K562 (cell line): ENCODE results near the gene CACNB2.

Source experiments
- BMI1 ChIP-seq: fragments of 150-350 bp; IDR thresholded peaks from 2 replicates; pipeline ENCODE4 v1.6.1; 2014; ENCODE audit warnings: low read length
- KDM1A ChIP-seq, 2 experiments: fragments of 450-650 bp; IDR thresholded peaks; 2 replicates each; pipeline ENCODE4 v1.6.1; 2016; ENCODE audit warnings: mild to moderate bottlenecking in 2 of 2
- LEF1 ChIP-seq: fragments of 450-650 bp; IDR thresholded peaks from 2 replicates; pipeline ENCODE4 v1.6.1; 2016; ENCODE audit warnings: mild to moderate bottlenecking
- RAD21 ChIP-seq, 2 experiments: fragments of 250-450 bp in 1 of 2; fragments of 450-650 bp in 1 of 2; sonication (Bioruptor Pico) in 1 of 2; formaldehyde crosslinking in 1 of 2; IDR thresholded peaks in 1 of 2; conservative IDR thresholded peaks in 1 of 2; 2 replicates each; pipeline versions ENCODE4 v1.4.0 to v1.8.0; 2020 to 2022; ENCODE audit warnings: mild to moderate bottlenecking in 2 of 2, moderate library complexity in 1 of 2
- SOX6 ChIP-seq: fragments of 450-650 bp; IDR thresholded peaks from 2 replicates; pipeline ENCODE4 v1.6.1; 2014; ENCODE audit warnings: mild to moderate bottlenecking
- TF ChIP-seq, protein P1 (sequence below): fragments of 250-450 bp; sonication (Bioruptor Pico); IDR thresholded peaks from 2 replicates; pipeline ENCODE4 v1.4.0; 2020; ENCODE audit warnings: mild to moderate bottlenecking, moderate library complexity
- TF ChIP-seq, protein P2 (sequence below): sonication (generic); formaldehyde crosslinking; IDR thresholded peaks from 2 replicates; pipeline ENCODE4 v1.8.0; 2022; ENCODE audit warnings: missing genetic modification reagents, mild to moderate bottlenecking, borderline replicate concordance
- TF ChIP-seq, protein P3 (sequence below), 2 experiments: IDR thresholded peaks; 2 replicates each; pipeline ENCODE4 v1.6.1; 2011; ENCODE audit warnings: borderline replicate concordance in 1 of 2, control low read depth in 1 of 2, low read depth in 1 of 2, low read length in 1 of 2, mild to moderate bottlenecking in 1 of 2, mixed read lengths in 1 of 2, moderate library complexity in 1 of 2; ENCODE audit not compliant: insufficient read depth in 1 of 2, insufficient read length in 1 of 2, poor library complexity in 1 of 2, severe bottlenecking in 1 of 2; ENCODE audit errors: extremely low read depth in 1 of 2

DNA sequence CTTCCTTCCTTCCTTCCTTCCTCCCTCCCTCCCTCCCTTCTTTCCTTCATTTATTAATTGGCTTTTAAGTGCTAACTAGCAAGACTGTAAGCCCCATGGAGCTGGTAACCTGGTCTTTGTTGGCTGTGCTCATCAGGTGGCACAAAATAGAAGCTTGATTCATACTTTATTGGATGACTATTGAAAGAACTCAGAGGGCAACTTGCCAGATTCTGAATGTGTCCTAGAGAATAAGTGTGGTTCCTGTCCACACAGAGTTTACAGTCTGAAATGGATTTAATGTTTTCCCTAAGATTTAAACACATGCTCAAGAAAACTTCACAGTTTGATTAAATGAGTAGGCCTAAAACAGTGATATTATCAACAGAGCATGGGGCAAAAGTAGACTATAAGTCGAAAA, 3.1 kb upstream of the CACNB2 start:
- TF ChIP-seq RAD21 (CRISPR knock-in tag; conservative IDR thresholded peaks at IDR 0.05 in 1 of 2, IDR thresholded peaks at IDR 0.05 in 1 of 2) (no peak), KDM1A (IDR thresholded peaks at IDR 0.05) (no peak), BMI1 (no peak), SOX6 (no peak), LEF1 (no peak)
- TF ChIP-seq, protein P1, sequence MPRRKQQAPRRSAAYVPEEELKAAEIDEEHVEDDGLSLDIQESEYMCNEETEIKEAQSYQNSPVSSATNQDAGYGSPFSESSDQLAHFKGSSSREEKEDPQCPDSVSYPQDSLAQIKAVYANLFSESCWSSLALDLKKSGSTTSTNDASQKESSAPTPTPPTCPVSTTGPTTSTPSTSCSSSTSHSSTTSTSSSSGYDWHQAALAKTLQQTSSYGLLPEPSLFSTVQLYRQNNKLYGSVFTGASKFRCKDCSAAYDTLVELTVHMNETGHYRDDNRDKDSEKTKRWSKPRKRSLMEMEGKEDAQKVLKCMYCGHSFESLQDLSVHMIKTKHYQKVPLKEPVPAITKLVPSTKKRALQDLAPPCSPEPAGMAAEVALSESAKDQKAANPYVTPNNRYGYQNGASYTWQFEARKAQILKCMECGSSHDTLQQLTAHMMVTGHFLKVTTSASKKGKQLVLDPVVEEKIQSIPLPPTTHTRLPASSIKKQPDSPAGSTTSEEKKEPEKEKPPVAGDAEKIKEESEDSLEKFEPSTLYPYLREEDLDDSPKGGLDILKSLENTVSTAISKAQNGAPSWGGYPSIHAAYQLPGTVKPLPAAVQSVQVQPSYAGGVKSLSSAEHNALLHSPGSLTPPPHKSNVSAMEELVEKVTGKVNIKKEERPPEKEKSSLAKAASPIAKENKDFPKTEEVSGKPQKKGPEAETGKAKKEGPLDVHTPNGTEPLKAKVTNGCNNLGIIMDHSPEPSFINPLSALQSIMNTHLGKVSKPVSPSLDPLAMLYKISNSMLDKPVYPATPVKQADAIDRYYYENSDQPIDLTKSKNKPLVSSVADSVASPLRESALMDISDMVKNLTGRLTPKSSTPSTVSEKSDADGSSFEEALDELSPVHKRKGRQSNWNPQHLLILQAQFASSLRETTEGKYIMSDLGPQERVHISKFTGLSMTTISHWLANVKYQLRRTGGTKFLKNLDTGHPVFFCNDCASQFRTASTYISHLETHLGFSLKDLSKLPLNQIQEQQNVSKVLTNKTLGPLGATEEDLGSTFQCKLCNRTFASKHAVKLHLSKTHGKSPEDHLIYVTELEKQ (CRISPR knock-in tag), result no peak
- TF ChIP-seq, protein P2, sequence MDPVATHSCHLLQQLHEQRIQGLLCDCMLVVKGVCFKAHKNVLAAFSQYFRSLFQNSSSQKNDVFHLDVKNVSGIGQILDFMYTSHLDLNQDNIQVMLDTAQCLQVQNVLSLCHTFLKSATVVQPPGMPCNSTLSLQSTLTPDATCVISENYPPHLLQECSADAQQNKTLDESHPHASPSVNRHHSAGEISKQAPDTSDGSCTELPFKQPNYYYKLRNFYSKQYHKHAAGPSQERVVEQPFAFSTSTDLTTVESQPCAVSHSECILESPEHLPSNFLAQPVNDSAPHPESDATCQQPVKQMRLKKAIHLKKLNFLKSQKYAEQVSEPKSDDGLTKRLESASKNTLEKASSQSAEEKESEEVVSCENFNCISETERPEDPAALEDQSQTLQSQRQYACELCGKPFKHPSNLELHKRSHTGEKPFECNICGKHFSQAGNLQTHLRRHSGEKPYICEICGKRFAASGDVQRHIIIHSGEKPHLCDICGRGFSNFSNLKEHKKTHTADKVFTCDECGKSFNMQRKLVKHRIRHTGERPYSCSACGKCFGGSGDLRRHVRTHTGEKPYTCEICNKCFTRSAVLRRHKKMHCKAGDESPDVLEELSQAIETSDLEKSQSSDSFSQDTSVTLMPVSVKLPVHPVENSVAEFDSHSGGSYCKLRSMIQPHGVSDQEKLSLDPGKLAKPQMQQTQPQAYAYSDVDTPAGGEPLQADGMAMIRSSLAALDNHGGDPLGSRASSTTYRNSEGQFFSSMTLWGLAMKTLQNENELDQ (CRISPR knock-in tag), result no peak
- TF ChIP-seq, protein P3, sequence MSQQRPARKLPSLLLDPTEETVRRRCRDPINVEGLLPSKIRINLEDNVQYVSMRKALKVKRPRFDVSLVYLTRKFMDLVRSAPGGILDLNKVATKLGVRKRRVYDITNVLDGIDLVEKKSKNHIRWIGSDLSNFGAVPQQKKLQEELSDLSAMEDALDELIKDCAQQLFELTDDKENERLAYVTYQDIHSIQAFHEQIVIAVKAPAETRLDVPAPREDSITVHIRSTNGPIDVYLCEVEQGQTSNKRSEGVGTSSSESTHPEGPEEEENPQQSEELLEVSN (IDR thresholded peaks at IDR 0.05; ENCODE audit: borderline replicate concordance in 1 of 2, extremely low read depth in 1 of 2, insufficient read depth in 1 of 2, insufficient read length in 1 of 2, low read depth in 1 of 2, low read length in 1 of 2, poor library complexity in 1 of 2, severe bottlenecking in 1 of 2), result no peak
